CD14-positive monocyte (primary cell): ENCODE results near the gene CWC22. TPM values are rescaled to one million over a fixed set of nuclear protein-coding genes. Genes with fewer than 3 reads are reported as not detected.

Experiments
- DNase-seq, 3 donors: peaks; one replicate each; pipeline ENCODE4 v3.0.0-alpha.2; 2011 to 2022
- H2AFZ ChIP-seq: 2 replicates; pipeline ENCODE4 v1.6.0; 2012; ENCODE audit warnings: mild to moderate bottlenecking, low read depth, low read length, inconsistent platforms; ENCODE audit not compliant: insufficient read depth, poor library complexity, severe bottlenecking
- H3K27ac ChIP-seq, 2 donors: 1 replicate in 1 of 2; 2 replicates in 1 of 2; pipeline ENCODE4 v1.5.1; 2012 to 2013; ENCODE audit warnings: low read length in 2 of 2, control low read depth in 1 of 2, inconsistent platforms in 1 of 2, low read depth in 1 of 2, mild to moderate bottlenecking in 1 of 2
- H3K27me3 ChIP-seq, 2 donors: one replicate each; pipeline versions ENCODE4 v1.6.0 to v1.6.1; 2011 to 2013; ENCODE audit warnings: low read length in 2 of 2; ENCODE audit not compliant: control insufficient read depth in 2 of 2, insufficient read depth in 2 of 2
- H3K36me3 ChIP-seq, 2 donors: replicated peaks in 1 of 2; 1 replicate in 1 of 2; 2 replicates in 1 of 2; pipeline versions ENCODE4 v1.5.1 to v1.6.1; 2012 to 2013; ENCODE audit warnings: low read length in 2 of 2, control low read depth in 1 of 2, inconsistent platforms in 1 of 2, mild to moderate bottlenecking in 1 of 2; ENCODE audit not compliant: insufficient read depth in 2 of 2, control insufficient read depth in 1 of 2
- H3K4me1 ChIP-seq, 2 donors: 1 replicate in 1 of 2; 2 replicates in 1 of 2; pipeline versions ENCODE4 v1.5.1 to v1.6.1; 2012 to 2013; ENCODE audit warnings: low read length in 2 of 2, control low read depth in 1 of 2, inconsistent platforms in 1 of 2, mild to moderate bottlenecking in 1 of 2, moderate library complexity in 1 of 2; ENCODE audit not compliant: insufficient read depth in 2 of 2, control insufficient read depth in 1 of 2
- H3K4me2 ChIP-seq: replicated peaks from 2 replicates; pipeline ENCODE3; 2012; ENCODE audit warnings: low read length, moderate library complexity, mild to moderate bottlenecking; ENCODE audit not compliant: poor library complexity, severe bottlenecking; ENCODE audit errors: extremely low read depth
- H3K4me3 ChIP-seq, 3 experiments: fragments of 200-600 bp in 1 of 3; sonication (generic) in 1 of 3; replicated peaks in 1 of 3; 1 replicate in 2 of 3; 2 replicates in 1 of 3; pipeline ENCODE4 v1.5.1; 2011 to 2013; ENCODE audit warnings: low read length in 3 of 3, mild to moderate bottlenecking in 3 of 3, control low read depth in 2 of 3, low read depth in 2 of 3, inconsistent platforms in 1 of 3, moderate library complexity in 1 of 3
- H3K79me2 ChIP-seq: 2 replicates; pipeline ENCODE4 v1.6.0; 2012; ENCODE audit warnings: mild to moderate bottlenecking, control low read depth, inconsistent platforms, low read length, moderate library complexity; ENCODE audit not compliant: insufficient read depth
- H3K9ac ChIP-seq: 2 replicates; pipeline ENCODE4 v1.6.0; 2017; ENCODE audit warnings: low read length, mild to moderate bottlenecking; ENCODE audit not compliant: insufficient read depth, poor library complexity, severe bottlenecking
- H3K9me3 ChIP-seq, 2 donors: replicated peaks in 1 of 2; 1 replicate in 1 of 2; 2 replicates in 1 of 2; pipeline versions ENCODE4 v1.5.1 to v1.6.1; 2012 to 2013; ENCODE audit warnings: low read length in 2 of 2, control low read depth in 1 of 2; ENCODE audit not compliant: control insufficient read depth in 1 of 2, insufficient read depth in 1 of 2
- H4K20me1 ChIP-seq: 2 replicates; pipeline ENCODE4 v1.6.0; 2012; ENCODE audit warnings: mild to moderate bottlenecking, low read length, control low read depth, moderate library complexity; ENCODE audit not compliant: insufficient read depth
- H3K27ac Mint-ChIP-seq, 7 donors: one replicate each; pipeline ENCODE4 v1.8.0; 2020; ENCODE audit warnings: mild to moderate bottlenecking in 7 of 7, mixed read lengths in 7 of 7, moderate library complexity in 6 of 7, inconsistent platforms in 2 of 7
- H3K27me3 Mint-ChIP-seq, 3 donors: one replicate each; pipeline ENCODE4 v1.8.0; 2021 to 2022; ENCODE audit warnings: low read depth in 3 of 3, mild to moderate bottlenecking in 3 of 3, mixed read lengths in 3 of 3, moderate library complexity in 3 of 3, inconsistent platforms in 1 of 3
- H3K36me3 Mint-ChIP-seq, 2 donors: one replicate each; pipeline ENCODE4 v1.8.0; 2020; ENCODE audit warnings: mixed read lengths in 2 of 2, inconsistent platforms in 1 of 2, mild to moderate bottlenecking in 1 of 2
- H3K4me1 Mint-ChIP-seq: one replicate; pipeline ENCODE4 v1.8.0; 2020; ENCODE audit warnings: mild to moderate bottlenecking, mixed read lengths
- H3K4me3 Mint-ChIP-seq, 2 donors: one replicate each; pipeline ENCODE4 v1.8.0; 2020; ENCODE audit warnings: mild to moderate bottlenecking in 2 of 2, mixed read lengths in 2 of 2, moderate library complexity in 1 of 2
- H3K9me3 Mint-ChIP-seq, 7 donors: one replicate each; pipeline ENCODE4 v1.8.0; 2020 to 2022; ENCODE audit warnings: mixed read lengths in 7 of 7, mild to moderate bottlenecking in 6 of 7, moderate library complexity in 6 of 7, inconsistent platforms in 2 of 7
- WGBS: methylation state at CpG from one replicate; pipeline ENCODE4 v1.1.5; 2013; ENCODE audit warnings: missing lambda C conversion rate; ENCODE audit not compliant: insufficient coverage; 5-methylcytosine and 5-hydroxymethylcytosine counted together
- intact Hi-C, 2 donors: fragments of 100-400 bp; cut with micrococcal nuclease; formaldehyde crosslinking; loops; one replicate each; pipeline versions ENCODE4 v1.15.0 to v1.15.1; 2023
- polyA plus RNA-seq, 3 donors: library from polyadenylated mRNA; depleted of rRNA in 1 of 3; unstranded in 2 of 3; stranded (reverse) in 1 of 3; fragments of 300-500 nt in 2 of 3; fragments of >200 nt in 1 of 3; fragmentation: Illumina TruSeq in 2 of 3; gene quantifications; 1 replicate in 2 of 3; 2 replicates in 1 of 3; pipeline ENCODE4 v1.2.3, GENCODE V29; 2012 to 2021
- TF ChIP-seq, protein P1 (sequence below): fragments of 200-600 bp; IDR thresholded peaks from one replicate; pipeline ENCODE4 v1.8.0; 2022; ENCODE audit warnings: antibody characterized with exemption, mild to moderate bottlenecking

Gene CWC22
- polyA plus RNA-seq, 3 donors, result 4.4 to 14.9 (median 9.5) TPM

- no peak overlapping the region for H2AFZ ChIP-seq
Observed at GRCh38 chr2:180016937-180017336, 9.8 kb upstream of the CWC22 start.

GRCh38 chr2:180015951-180016709, 9.0 kb upstream of the CWC22 start:
- Histone ChIP-seq H3K4me2 (no peak overlapping the region), H2AFZ (no peak overlapping the region), H3K27me3 (no peaks in the 10 kb centered on the region), H3K79me2 (no peaks in the 10 kb centered on the region), H4K20me1 (no peaks in the 10 kb centered on the region), H3K9me3 (no peaks in the 10 kb centered on the region), H3K36me3 (no peaks in the 10 kb centered on the region), H3K9ac (no peak overlapping the region), H3K4me1 (no peaks in the 10 kb centered on the region), H3K4me3 (no peak overlapping the region), H3K27ac (no peak overlapping the region)
- Mint-ChIP-seq H3K27me3 (peaks cover 0 to 1% (median 0%) of the 10 kb centered on the region in 3 donors), H3K4me1 (peaks cover 3% of the 10 kb centered on the region), H3K4me3 (no peak overlapping the region), H3K9me3 (peaks cover 0 to 4% (median 0%) of the 10 kb centered on the region in 7 donors), H3K36me3 (no peaks in the 10 kb centered on the region), H3K27ac (no peak overlapping the region)
- TF ChIP-seq, protein P1, sequence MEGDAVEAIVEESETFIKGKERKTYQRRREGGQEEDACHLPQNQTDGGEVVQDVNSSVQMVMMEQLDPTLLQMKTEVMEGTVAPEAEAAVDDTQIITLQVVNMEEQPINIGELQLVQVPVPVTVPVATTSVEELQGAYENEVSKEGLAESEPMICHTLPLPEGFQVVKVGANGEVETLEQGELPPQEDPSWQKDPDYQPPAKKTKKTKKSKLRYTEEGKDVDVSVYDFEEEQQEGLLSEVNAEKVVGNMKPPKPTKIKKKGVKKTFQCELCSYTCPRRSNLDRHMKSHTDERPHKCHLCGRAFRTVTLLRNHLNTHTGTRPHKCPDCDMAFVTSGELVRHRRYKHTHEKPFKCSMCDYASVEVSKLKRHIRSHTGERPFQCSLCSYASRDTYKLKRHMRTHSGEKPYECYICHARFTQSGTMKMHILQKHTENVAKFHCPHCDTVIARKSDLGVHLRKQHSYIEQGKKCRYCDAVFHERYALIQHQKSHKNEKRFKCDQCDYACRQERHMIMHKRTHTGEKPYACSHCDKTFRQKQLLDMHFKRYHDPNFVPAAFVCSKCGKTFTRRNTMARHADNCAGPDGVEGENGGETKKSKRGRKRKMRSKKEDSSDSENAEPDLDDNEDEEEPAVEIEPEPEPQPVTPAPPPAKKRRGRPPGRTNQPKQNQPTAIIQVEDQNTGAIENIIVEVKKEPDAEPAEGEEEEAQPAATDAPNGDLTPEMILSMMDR, result no peak
- intact Hi-C loops, result no loop called here
- DNase-seq, result no peak
- no CpG with 5 or more reads among the region's 5 CpGs for WGBS

More at GRCh38 chr2:180016937-180017336, 9.8 kb upstream of the CWC22 start:
- Histone ChIP-seq H3K27me3 (no peaks in the 10 kb centered on the region), H3K79me2 (no peaks in the 10 kb centered on the region), H3K9ac (no peak overlapping the region), H3K36me3 (no peaks in the 10 kb centered on the region), H3K4me2 (no peak overlapping the region), H3K4me3 (no peak overlapping the region), H3K9me3 (no peaks in the 10 kb centered on the region), H3K4me1 (no peaks in the 10 kb centered on the region), H4K20me1 (no peaks in the 10 kb centered on the region), H3K27ac (no peak overlapping the region)
- intact Hi-C loops, result no loop called here
- Mint-ChIP-seq H3K9me3 (peaks cover 0 to 4% (median 0%) of the 10 kb centered on the region in 7 donors), H3K4me1 (no peaks in the 10 kb centered on the region), H3K27ac (no peak overlapping the region), H3K4me3 (no peak overlapping the region), H3K27me3 (peaks cover 0 to 4% (median 0%) of the 10 kb centered on the region in 3 donors), H3K36me3 (no peaks in the 10 kb centered on the region)
- DNase-seq, result no peak
- 90% methylated on average over 2 of the region's 2 CpGs for WGBS
- TF ChIP-seq, protein P1, result no peak
